BE2C (cell line): ENCODE results near the gene TMC1.

ENCODE experiments used
- DNase-seq: peaks from one replicate; pipeline ENCODE4 v3.0.0-alpha.2; 2020
- H3K27me3 ChIP-seq: fragments of 250-450 bp; sonication (Bioruptor Pico); 2 replicates; pipeline ENCODE4 v1.5.1; 2020; ENCODE audit warnings: mild to moderate bottlenecking
- H3K36me3 ChIP-seq: fragments of 250-450 bp; sonication (Bioruptor Pico); 2 replicates; pipeline ENCODE4 v1.5.1; 2020; ENCODE audit warnings: mild to moderate bottlenecking
- H3K4me1 ChIP-seq: fragments of 250-450 bp; sonication (Bioruptor Pico); 2 replicates; pipeline ENCODE4 v1.5.1; 2020
- H3K4me3 ChIP-seq: 2 replicates; pipeline ENCODE4 v1.5.1; 2011; ENCODE audit warnings: low read depth, low read length
- H3K9me3 ChIP-seq: fragments of 250-450 bp; sonication (Bioruptor Pico); 2 replicates; pipeline ENCODE4 v1.5.1; 2020
- TF ChIP-seq, protein P1 (sequence below): IDR thresholded peaks from 2 replicates; pipeline ENCODE4 v1.5.1; 2012; ENCODE audit warnings: mild to moderate bottlenecking, low read depth, low read length

TMC1 gene

GRCh38 chr9:72695365-72695764, 174.0 kb downstream of the TMC1 start:
- no peak for DNase-seq

GRCh38 chr9:72696511-72696910, 175.1 kb downstream of the TMC1 start:
- no peak overlapping the region for H3K4me3 ChIP-seq
- H3K4me1 ChIP-seq = no peaks in the 10 kb centered on the region
- DNase-seq = no peak
- H3K27me3 ChIP-seq = no peaks in the 10 kb centered on the region
- no peaks in the 10 kb centered on the region for H3K9me3 ChIP-seq
- H3K36me3 ChIP-seq = no peaks in the 10 kb centered on the region
- TF ChIP-seq, protein P1, sequence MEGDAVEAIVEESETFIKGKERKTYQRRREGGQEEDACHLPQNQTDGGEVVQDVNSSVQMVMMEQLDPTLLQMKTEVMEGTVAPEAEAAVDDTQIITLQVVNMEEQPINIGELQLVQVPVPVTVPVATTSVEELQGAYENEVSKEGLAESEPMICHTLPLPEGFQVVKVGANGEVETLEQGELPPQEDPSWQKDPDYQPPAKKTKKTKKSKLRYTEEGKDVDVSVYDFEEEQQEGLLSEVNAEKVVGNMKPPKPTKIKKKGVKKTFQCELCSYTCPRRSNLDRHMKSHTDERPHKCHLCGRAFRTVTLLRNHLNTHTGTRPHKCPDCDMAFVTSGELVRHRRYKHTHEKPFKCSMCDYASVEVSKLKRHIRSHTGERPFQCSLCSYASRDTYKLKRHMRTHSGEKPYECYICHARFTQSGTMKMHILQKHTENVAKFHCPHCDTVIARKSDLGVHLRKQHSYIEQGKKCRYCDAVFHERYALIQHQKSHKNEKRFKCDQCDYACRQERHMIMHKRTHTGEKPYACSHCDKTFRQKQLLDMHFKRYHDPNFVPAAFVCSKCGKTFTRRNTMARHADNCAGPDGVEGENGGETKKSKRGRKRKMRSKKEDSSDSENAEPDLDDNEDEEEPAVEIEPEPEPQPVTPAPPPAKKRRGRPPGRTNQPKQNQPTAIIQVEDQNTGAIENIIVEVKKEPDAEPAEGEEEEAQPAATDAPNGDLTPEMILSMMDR = no peak

More at GRCh38 chr9:72695365-72695764, 174.0 kb downstream of the TMC1 start:
- Histone ChIP-seq H3K9me3 (no peaks in the 10 kb centered on the region), H3K27me3 (no peaks in the 10 kb centered on the region), H3K4me1 (no peaks in the 10 kb centered on the region), H3K36me3 (no peaks in the 10 kb centered on the region), H3K4me3 (no peak overlapping the region)
- TF ChIP-seq, protein P1 = no peak

DNA sequence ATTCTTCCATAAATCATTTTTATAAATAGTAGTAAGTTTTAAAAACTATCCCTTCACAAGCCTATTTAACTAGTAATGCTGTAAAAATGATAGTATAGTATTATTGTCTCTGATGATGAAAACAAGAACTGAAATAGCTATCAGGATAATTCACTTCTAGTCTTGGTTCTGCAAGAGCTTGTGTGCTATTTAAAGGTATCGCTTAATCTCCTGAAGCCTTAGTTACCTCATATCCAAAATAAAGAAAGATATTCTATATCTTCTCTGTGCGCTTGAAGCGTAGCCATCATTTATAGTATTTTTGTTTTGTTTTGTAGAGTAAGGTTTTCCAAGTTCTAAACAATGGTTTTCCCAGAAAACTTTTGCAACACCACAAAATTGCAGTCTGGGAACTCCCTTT, 180.1 kb downstream of the TMC1 start:
- Histone ChIP-seq H3K27me3 (no peaks in the 10 kb centered on the region), H3K4me3 (no peak overlapping the region), H3K36me3 (no peaks in the 10 kb centered on the region), H3K9me3 (no peaks in the 10 kb centered on the region), H3K4me1 (no peaks in the 10 kb centered on the region)
- no peak for DNase-seq
- TF ChIP-seq, protein P1 = no peak

GRCh38 chr9:72703574-72703973, 182.2 kb downstream of the TMC1 start:
- TF ChIP-seq, protein P1 = no peak
- no peaks in the 10 kb centered on the region for H3K4me1 ChIP-seq
- no peak overlapping the region for H3K4me3 ChIP-seq
- H3K9me3 ChIP-seq = no peaks in the 10 kb centered on the region
- no peak for DNase-seq
- H3K27me3 ChIP-seq = no peaks in the 10 kb centered on the region
- H3K36me3 ChIP-seq = no peaks in the 10 kb centered on the region

GRCh38 chr9:72704688-72705375, 183.4 kb downstream of the TMC1 start:
- TF ChIP-seq, protein P1 = no peak
- no peaks in the 10 kb centered on the region for H3K4me1 ChIP-seq
- no peak for DNase-seq
- H3K36me3 ChIP-seq = no peaks in the 10 kb centered on the region
- no peak overlapping the region for H3K4me3 ChIP-seq
- no peaks in the 10 kb centered on the region for H3K27me3 ChIP-seq
- no peaks in the 10 kb centered on the region for H3K9me3 ChIP-seq

DNA sequence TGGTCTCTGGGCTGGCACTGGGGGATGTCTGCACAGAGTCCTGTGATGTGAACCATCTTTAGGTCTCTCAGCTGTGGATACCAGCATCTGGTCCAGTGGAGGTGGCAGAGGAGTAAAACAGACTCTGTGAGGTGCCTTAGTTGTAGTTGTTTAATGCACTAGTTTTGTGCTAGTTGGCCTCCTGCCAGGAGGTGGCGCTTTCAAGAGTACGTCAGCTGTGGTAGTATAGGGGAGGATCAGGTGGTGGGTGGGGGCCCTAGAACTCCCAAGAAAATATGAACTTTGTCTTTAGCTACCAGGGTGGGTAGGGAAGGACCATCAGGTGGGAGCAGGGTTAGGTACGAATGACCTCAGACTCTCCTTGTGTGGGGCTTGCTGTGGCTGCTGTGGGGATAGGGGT, 197.1 kb downstream of the TMC1 start:
- Histone ChIP-seq H3K27me3 (no peaks in the 10 kb centered on the region), H3K36me3 (no peaks in the 10 kb centered on the region), H3K4me3 (no peak overlapping the region), H3K9me3 (no peaks in the 10 kb centered on the region), H3K4me1 (no peaks in the 10 kb centered on the region)
- TF ChIP-seq, protein P1 = no peak
- no peak for DNase-seq
